ENCODE data around the gene NUP98.
"Not testable (repeated sequence)": the region's sequence is repeated elsewhere in the genome, so short reads cannot be mapped to it uniquely, and the experiment has no call there.

DNA sequence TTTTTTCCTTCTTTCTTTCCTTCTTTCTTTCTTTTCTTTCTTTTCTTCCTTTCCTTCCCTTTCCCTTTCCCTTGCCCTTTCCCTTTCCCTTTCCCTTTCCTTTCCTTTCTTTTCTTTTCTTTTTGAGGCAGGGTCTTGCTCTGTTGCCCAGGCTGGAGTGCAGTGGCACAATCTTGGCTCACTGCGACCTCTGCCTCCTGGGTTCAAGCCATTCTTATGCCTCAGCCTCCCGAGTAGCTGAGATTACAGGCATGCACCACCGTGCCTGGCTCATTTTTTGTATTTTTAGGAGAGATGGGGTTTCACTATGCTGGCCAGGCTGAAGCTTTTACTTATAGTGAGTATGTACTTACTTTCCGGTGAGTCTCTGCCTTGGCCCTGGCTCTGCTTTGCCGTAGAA, 17.5 kb upstream of the NUP98 start:
- TF ChIP-seq, protein P1, sequence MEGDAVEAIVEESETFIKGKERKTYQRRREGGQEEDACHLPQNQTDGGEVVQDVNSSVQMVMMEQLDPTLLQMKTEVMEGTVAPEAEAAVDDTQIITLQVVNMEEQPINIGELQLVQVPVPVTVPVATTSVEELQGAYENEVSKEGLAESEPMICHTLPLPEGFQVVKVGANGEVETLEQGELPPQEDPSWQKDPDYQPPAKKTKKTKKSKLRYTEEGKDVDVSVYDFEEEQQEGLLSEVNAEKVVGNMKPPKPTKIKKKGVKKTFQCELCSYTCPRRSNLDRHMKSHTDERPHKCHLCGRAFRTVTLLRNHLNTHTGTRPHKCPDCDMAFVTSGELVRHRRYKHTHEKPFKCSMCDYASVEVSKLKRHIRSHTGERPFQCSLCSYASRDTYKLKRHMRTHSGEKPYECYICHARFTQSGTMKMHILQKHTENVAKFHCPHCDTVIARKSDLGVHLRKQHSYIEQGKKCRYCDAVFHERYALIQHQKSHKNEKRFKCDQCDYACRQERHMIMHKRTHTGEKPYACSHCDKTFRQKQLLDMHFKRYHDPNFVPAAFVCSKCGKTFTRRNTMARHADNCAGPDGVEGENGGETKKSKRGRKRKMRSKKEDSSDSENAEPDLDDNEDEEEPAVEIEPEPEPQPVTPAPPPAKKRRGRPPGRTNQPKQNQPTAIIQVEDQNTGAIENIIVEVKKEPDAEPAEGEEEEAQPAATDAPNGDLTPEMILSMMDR (conservative IDR thresholded peaks at IDR 0.05; ENCODE audit: low read length) = not testable (repeated sequence)
- not testable (repeated sequence) for TF ChIP-seq EZH2phosphoT487 (IDR thresholded peaks at IDR 0.05; ENCODE audit: borderline replicate concordance)
